OCI-LY3 (cell line): Measurements from ENCODE around the gene RBM19.

Experiments
- EZH2phosphoT487 ChIP-seq: fragments of 200-600 bp; shearing (Covaris generic); IDR thresholded peaks from 2 replicates; pipeline ENCODE4 v1.6.1; 2018; ENCODE audit warnings: antibody characterized with exemption, mixed run types, low read depth
- TF ChIP-seq, protein P1 (sequence below): fragments of 200-600, 300-600 bp; sonication (generic); IDR thresholded peaks from 2 replicates; pipeline ENCODE4 v1.5.1; 2014; ENCODE audit warnings: antibody characterized with exemption, low read length, low read depth

DNA sequence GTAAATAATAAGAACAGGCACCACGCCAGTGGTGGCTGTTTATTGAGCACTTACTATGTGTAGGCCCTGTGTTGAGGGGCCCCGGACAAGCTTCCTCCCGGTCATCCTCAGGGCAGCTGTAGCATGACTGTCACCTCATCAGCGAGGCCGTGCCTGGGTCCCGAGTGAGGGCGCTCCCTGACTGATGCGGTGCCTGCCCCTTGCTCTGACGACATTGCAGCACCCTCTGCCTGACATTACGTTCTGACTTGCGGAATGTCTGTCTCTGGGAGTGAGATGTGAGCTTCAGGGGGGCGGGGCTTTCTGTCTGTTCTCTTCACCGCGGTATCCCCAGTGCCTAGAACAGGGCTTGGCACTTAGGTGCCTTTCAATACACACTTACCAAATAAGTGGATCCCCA lies 167.6 kb downstream of the RBM19 start:
- TF ChIP-seq, protein P1, sequence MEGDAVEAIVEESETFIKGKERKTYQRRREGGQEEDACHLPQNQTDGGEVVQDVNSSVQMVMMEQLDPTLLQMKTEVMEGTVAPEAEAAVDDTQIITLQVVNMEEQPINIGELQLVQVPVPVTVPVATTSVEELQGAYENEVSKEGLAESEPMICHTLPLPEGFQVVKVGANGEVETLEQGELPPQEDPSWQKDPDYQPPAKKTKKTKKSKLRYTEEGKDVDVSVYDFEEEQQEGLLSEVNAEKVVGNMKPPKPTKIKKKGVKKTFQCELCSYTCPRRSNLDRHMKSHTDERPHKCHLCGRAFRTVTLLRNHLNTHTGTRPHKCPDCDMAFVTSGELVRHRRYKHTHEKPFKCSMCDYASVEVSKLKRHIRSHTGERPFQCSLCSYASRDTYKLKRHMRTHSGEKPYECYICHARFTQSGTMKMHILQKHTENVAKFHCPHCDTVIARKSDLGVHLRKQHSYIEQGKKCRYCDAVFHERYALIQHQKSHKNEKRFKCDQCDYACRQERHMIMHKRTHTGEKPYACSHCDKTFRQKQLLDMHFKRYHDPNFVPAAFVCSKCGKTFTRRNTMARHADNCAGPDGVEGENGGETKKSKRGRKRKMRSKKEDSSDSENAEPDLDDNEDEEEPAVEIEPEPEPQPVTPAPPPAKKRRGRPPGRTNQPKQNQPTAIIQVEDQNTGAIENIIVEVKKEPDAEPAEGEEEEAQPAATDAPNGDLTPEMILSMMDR, result no peak
- TF ChIP-seq EZH2phosphoT487, result no peak
